Urinary bladder (tissue), 4 donors: Measurements from ENCODE around the gene KPNA3. TPM values are rescaled to one million over a fixed set of nuclear protein-coding genes. Genes with fewer than 3 reads are reported as not detected.
"Not testable (repeated sequence)": the region's sequence is repeated elsewhere in the genome, so short reads cannot be mapped to it uniquely, and the experiment has no call there.

Source experiments
- DNase-seq: peaks from one replicate; pipeline ENCODE4 v3.0.0-alpha.2; 2015; ENCODE audit errors: extremely low spot score
- H3K27ac ChIP-seq: one replicate; pipeline ENCODE4 v1.5.1; 2013; ENCODE audit warnings: low read depth, mild to moderate bottlenecking, moderate library complexity
- H3K36me3 ChIP-seq: one replicate; pipeline ENCODE4 v1.6.1; 2013; ENCODE audit warnings: mild to moderate bottlenecking, moderate library complexity; ENCODE audit not compliant: insufficient read depth
- H3K4me1 ChIP-seq: one replicate; pipeline ENCODE4 v1.6.1; 2013; ENCODE audit warnings: mild to moderate bottlenecking, moderate library complexity; ENCODE audit not compliant: insufficient read depth
- H3K4me3 ChIP-seq: one replicate; pipeline ENCODE4 v1.5.1; 2013; ENCODE audit warnings: low read depth, low read length
- WGBS: extraction: QIAGEN DNeasy Blood & Tissue Kit; methylation state at CpG from one replicate; pipeline ENCODE4 v1.1.7; 2013; 5-methylcytosine and 5-hydroxymethylcytosine counted together
- polyA plus RNA-seq: library from polyadenylated mRNA; stranded (reverse); fragments of 200-250 nt; gene quantifications from one replicate; pipeline ENCODE4 v1.2.3, GENCODE V29; 2013
- total RNA-seq: library from RNA; depleted of rRNA; stranded (reverse); fragments of >200 nt; gene quantifications from one replicate; pipeline ENCODE4 v1.2.3, GENCODE V29; 2014
- donor health status: healthy with polysubstance abuse.
- donor health status: healthy.

The KPNA3 gene
- total and polyA plus RNA-seq, 2 donors = 27.1 to 37.5 TPM

GRCh38 chr13:49821216-49822009, 28.9 kb upstream of the KPNA3 start:
- Histone ChIP-seq H3K4me1 (no peaks in the 10 kb centered on the region), H3K4me3 (no peak overlapping the region), H3K36me3 (no peaks in the 10 kb centered on the region), H3K27ac (no peak overlapping the region)
- WGBS = 68% methylated on average over 5 of the region's 5 CpGs
- no peak for DNase-seq

- Histone ChIP-seq H3K27ac (no peak overlapping the region), H3K4me3 (no peak overlapping the region), H3K36me3 (no peaks in the 10 kb centered on the region), H3K4me1 (no peaks in the 10 kb centered on the region)
- WGBS = 81% methylated on average over 2 of the region's 2 CpGs
- DNase-seq = no peak
Measured at GRCh38 chr13:49820591-49821215, 28.2 kb upstream of the KPNA3 start.

GRCh38 chr13:49816047-49816446, 23.6 kb upstream of the KPNA3 start:
- H3K27ac ChIP-seq, DNase-seq, H3K4me1 ChIP-seq, H3K4me3 ChIP-seq, H3K36me3 ChIP-seq: not testable (repeated sequence)
- 96% methylated on average over 4 of the region's 4 CpGs for WGBS

- no peak for DNase-seq
- Histone ChIP-seq H3K36me3 (no peaks in the 10 kb centered on the region), H3K4me3 (no peak overlapping the region), H3K27ac (no peak overlapping the region), H3K4me1 (peaks cover 1% of the 10 kb centered on the region)
- 91% methylated on average over 7 of the region's 7 CpGs for WGBS
Measured at GRCh38 chr13:49814551-49815270, 22.2 kb upstream of the KPNA3 start.

- peaks cover 1% of the 10 kb centered on the region for H3K4me1 ChIP-seq
- H3K36me3 ChIP-seq = no peaks in the 10 kb centered on the region
- 61% methylated on average over 4 of the region's 4 CpGs for WGBS
- no peak overlapping the region for H3K4me3 ChIP-seq
- no peak for DNase-seq
- H3K27ac ChIP-seq = no peak overlapping the region
Measured at GRCh38 chr13:49812812-49813211, 20.3 kb upstream of the KPNA3 start.

- DNase-seq = no peak
- H3K4me1 ChIP-seq = peaks cover 1% of the 10 kb centered on the region
- H3K4me3 ChIP-seq = no peak overlapping the region
- 72% methylated on average over 4 of the region's 4 CpGs for WGBS
- no peak overlapping the region for H3K27ac ChIP-seq
- no peaks in the 10 kb centered on the region for H3K36me3 ChIP-seq
Measured at GRCh38 chr13:49811527-49811908, 19.0 kb upstream of the KPNA3 start.

GRCh38 chr13:49810567-49811526, 18.4 kb upstream of the KPNA3 start:
- DNase-seq = no peak
- H3K4me3 ChIP-seq = no peak overlapping the region
- no peak overlapping the region for H3K27ac ChIP-seq
- no peaks in the 10 kb centered on the region for H3K36me3 ChIP-seq
- peaks cover 1% of the 10 kb centered on the region for H3K4me1 ChIP-seq
- 47% methylated on average over 6 of the region's 6 CpGs for WGBS

GRCh38 chr13:49807681-49808080, 15.2 kb upstream of the KPNA3 start:
- no peak for DNase-seq
- Histone ChIP-seq H3K4me1 (peaks cover 1% of the 10 kb centered on the region), H3K4me3 (no peak overlapping the region), H3K36me3 (no peaks in the 10 kb centered on the region), H3K27ac (no peak overlapping the region)
- 41% methylated on average over 6 of the region's 6 CpGs for WGBS

GRCh38 chr13:49806126-49806536, 13.6 kb upstream of the KPNA3 start:
- H3K36me3 ChIP-seq = no peaks in the 10 kb centered on the region
- H3K27ac ChIP-seq = no peak overlapping the region
- peaks cover 1% of the 10 kb centered on the region for H3K4me1 ChIP-seq
- H3K4me3 ChIP-seq = no peak overlapping the region
- no peak for DNase-seq
- WGBS = 58% methylated on average over 3 of the region's 3 CpGs

GRCh38 chr13:49803047-49803446, 10.6 kb upstream of the KPNA3 start:
- not testable (repeated sequence) for H3K36me3 ChIP-seq, H3K4me3 ChIP-seq, DNase-seq, H3K27ac ChIP-seq, H3K4me1 ChIP-seq
- 90% methylated on average over 10 of the region's 10 CpGs for WGBS

GRCh38 chr13:49802426-49802825, 9.9 kb upstream of the KPNA3 start:
- H3K4me1 ChIP-seq = no peaks in the 10 kb centered on the region
- no peak overlapping the region for H3K27ac ChIP-seq
- WGBS = 64% methylated on average over 5 of the region's 5 CpGs
- H3K4me3 ChIP-seq = no peak overlapping the region
- DNase-seq = no peak
- no peaks in the 10 kb centered on the region for H3K36me3 ChIP-seq

- DNase-seq = no peak
- Histone ChIP-seq H3K4me3 (peak overlapping the region; percentile 93), H3K27ac (peak overlapping the region; percentile 97), H3K4me1 (peaks cover 2% of the 10 kb centered on the region), H3K36me3 (no peaks in the 10 kb centered on the region)
- WGBS = under 1% methylated on average over 98 of the region's 98 CpGs
Measured at GRCh38 chr13:49791711-49792549, 552 bp downstream of the KPNA3 start.
